K562 (cell line): Measurements from ENCODE around the gene S100A2. TPM values are rescaled to one million over a fixed set of nuclear protein-coding genes. Genes with fewer than 3 reads are reported as not detected.

Experiments
- ARHGAP35 ChIP-seq: fragments of 450-650 bp; IDR thresholded peaks from 2 replicates; pipeline ENCODE4 v1.6.1; 2018; ENCODE audit not compliant: partially characterized antibody
- GATAD2B ChIP-seq: fragments of 450-650 bp; IDR thresholded peaks from 2 replicates; pipeline ENCODE4 v1.6.1; 2017; ENCODE audit warnings: mild to moderate bottlenecking, borderline replicate concordance
- GTF2A2 ChIP-seq: IDR thresholded peaks from 2 replicates; pipeline ENCODE4 v1.6.1; 2016; ENCODE audit warnings: mild to moderate bottlenecking, missing genetic modification characterization, missing compliant biosample characterization
- HDAC1 ChIP-seq, 2 experiments: fragments of 450-650 bp; IDR thresholded peaks; 2 replicates each; pipeline ENCODE4 v1.6.1; 2016 to 2017; ENCODE audit warnings: inconsistent platforms in 1 of 2, mild to moderate bottlenecking in 1 of 2, moderate library complexity in 1 of 2
- MEF2D ChIP-seq: conservative IDR thresholded peaks from 2 replicates; pipeline ENCODE4 v1.6.1; 2016; ENCODE audit warnings: low read depth, missing genetic modification characterization, missing compliant biosample characterization
- NFRKB ChIP-seq: fragments of 450-650 bp; IDR thresholded peaks from 2 replicates; pipeline ENCODE4 v1.6.1; 2016; ENCODE audit warnings: low read depth
- PHF8 ChIP-seq: fragments of 200-600 bp; sonication (generic); IDR thresholded peaks from 2 replicates; pipeline ENCODE4 v1.6.1; 2012; ENCODE audit warnings: mixed run types, mild to moderate bottlenecking, inconsistent platforms, low read length, moderate library complexity, borderline replicate concordance
- RBM14 ChIP-seq: fragments of 200-400 bp; formaldehyde crosslinking; IDR thresholded peaks from 2 replicates; pipeline ENCODE4 v1.6.1; 2018; ENCODE audit warnings: low read depth, mild to moderate bottlenecking, low read length, moderate library complexity, borderline replicate concordance; ENCODE audit not compliant: insufficient read depth
- TAF1 ChIP-seq: IDR thresholded peaks from 2 replicates; pipeline ENCODE4 v1.6.1; 2011; ENCODE audit warnings: mild to moderate bottlenecking, low read length, moderate library complexity; ENCODE audit not compliant: insufficient read depth, control insufficient read depth, severe bottlenecking; ENCODE audit errors: extremely low read depth
- ZBTB8A ChIP-seq: fragments of 450-650 bp; IDR thresholded peaks from 2 replicates; pipeline ENCODE4 v1.6.1; 2018; ENCODE audit warnings: mild to moderate bottlenecking, moderate library complexity; ENCODE audit not compliant: partially characterized antibody
- ZNF384 ChIP-seq: IDR thresholded peaks from 2 replicates; pipeline ENCODE4 v1.6.1; 2012; ENCODE audit warnings: low read depth, low read length, improper control_type of control experiment
- ZNF449 ChIP-seq: fragments of 250-450 bp; sonication (Bioruptor Pico); IDR thresholded peaks from 2 replicates; pipeline ENCODE4 v1.8.0; 2022; ENCODE audit warnings: moderate library complexity, mild to moderate bottlenecking, inconsistent platforms
- polyA plus RNA-seq, 8 experiments: library from polyadenylated mRNA; depleted of rRNA in 4 of 8; stranded (reverse) in 5 of 8; unstranded in 3 of 8; fragments of >200 nt; fragmentation: Nextera tagmentation in 2 of 8; fragmentation: Illumina TruSeq in 1 of 8; extraction: Ambion mirVana in 2 of 8; extraction: Trizol in 1 of 8; gene quantifications; 2 replicates each; pipeline versions ENCODE4 v1.2.1 to v1.2.3, GENCODE V29; 2011 to 2014; ENCODE audit warnings: inconsistent platforms in 1 of 8, missing spikeins in 1 of 8
- total RNA-seq, 7 experiments: library from RNA; depleted of rRNA in 6 of 7; stranded (reverse); fragments of >200 nt in 6 of 7; fragmentation: Illumina TruSeq in 2 of 7; extraction: Trizol in 2 of 7; gene quantifications; 2 replicates each; pipeline versions ENCODE4 v1.2.1 to v1.2.3, GENCODE V29; 2011 to 2021; ENCODE audit warnings: low replicate concordance in 1 of 7
- TF ChIP-seq, protein P1 (sequence below): IDR thresholded peaks from 2 replicates; pipeline ENCODE4 v1.6.1; 2016; ENCODE audit warnings: missing genetic modification characterization, missing compliant biosample characterization
- TF ChIP-seq, protein P2 (sequence below): sonication (generic); formaldehyde crosslinking; IDR thresholded peaks from 2 replicates; pipeline ENCODE4 v1.8.1; 2023; ENCODE audit warnings: mild to moderate bottlenecking, missing genetic modification reagents
- TF ChIP-seq, protein P3 (sequence below): fragments of 450-650 bp; IDR thresholded peaks from 2 replicates; pipeline ENCODE4 v1.6.1; 2016; ENCODE audit warnings: borderline replicate concordance
- TF ChIP-seq, protein P4 (sequence below): IDR thresholded peaks from 2 replicates; pipeline ENCODE4 v1.6.1; 2014; ENCODE audit warnings: antibody characterized with exemption

Gene S100A2
- total and polyA plus RNA-seq, 9 of the 15 experiments (the other 6 are each of a cell fraction or from before 2014, with no cell fraction given), result 0.28 to 0.65 (median 0.44) TPM; not detected in 4

- TF ChIP-seq, protein P1, sequence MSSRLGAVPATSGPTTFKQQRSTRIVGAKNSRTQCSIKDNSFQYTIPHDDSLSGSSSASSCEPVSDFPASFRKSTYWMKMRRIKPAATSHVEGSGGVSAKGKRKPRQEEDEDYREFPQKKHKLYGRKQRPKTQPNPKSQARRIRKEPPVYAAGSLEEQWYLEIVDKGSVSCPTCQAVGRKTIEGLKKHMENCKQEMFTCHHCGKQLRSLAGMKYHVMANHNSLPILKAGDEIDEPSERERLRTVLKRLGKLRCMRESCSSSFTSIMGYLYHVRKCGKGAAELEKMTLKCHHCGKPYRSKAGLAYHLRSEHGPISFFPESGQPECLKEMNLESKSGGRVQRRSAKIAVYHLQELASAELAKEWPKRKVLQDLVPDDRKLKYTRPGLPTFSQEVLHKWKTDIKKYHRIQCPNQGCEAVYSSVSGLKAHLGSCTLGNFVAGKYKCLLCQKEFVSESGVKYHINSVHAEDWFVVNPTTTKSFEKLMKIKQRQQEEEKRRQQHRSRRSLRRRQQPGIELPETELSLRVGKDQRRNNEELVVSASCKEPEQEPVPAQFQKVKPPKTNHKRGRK (tag), result no peak
- TF ChIP-seq GTF2A2 (tag), result no peak
- TF ChIP-seq, protein P2, sequence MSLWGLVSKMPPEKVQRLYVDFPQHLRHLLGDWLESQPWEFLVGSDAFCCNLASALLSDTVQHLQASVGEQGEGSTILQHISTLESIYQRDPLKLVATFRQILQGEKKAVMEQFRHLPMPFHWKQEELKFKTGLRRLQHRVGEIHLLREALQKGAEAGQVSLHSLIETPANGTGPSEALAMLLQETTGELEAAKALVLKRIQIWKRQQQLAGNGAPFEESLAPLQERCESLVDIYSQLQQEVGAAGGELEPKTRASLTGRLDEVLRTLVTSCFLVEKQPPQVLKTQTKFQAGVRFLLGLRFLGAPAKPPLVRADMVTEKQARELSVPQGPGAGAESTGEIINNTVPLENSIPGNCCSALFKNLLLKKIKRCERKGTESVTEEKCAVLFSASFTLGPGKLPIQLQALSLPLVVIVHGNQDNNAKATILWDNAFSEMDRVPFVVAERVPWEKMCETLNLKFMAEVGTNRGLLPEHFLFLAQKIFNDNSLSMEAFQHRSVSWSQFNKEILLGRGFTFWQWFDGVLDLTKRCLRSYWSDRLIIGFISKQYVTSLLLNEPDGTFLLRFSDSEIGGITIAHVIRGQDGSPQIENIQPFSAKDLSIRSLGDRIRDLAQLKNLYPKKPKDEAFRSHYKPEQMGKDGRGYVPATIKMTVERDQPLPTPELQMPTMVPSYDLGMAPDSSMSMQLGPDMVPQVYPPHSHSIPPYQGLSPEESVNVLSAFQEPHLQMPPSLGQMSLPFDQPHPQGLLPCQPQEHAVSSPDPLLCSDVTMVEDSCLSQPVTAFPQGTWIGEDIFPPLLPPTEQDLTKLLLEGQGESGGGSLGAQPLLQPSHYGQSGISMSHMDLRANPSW (CRISPR knock-in tag), result no peak
- TF ChIP-seq ZBTB8A, result no peak
- TF ChIP-seq, protein P3, sequence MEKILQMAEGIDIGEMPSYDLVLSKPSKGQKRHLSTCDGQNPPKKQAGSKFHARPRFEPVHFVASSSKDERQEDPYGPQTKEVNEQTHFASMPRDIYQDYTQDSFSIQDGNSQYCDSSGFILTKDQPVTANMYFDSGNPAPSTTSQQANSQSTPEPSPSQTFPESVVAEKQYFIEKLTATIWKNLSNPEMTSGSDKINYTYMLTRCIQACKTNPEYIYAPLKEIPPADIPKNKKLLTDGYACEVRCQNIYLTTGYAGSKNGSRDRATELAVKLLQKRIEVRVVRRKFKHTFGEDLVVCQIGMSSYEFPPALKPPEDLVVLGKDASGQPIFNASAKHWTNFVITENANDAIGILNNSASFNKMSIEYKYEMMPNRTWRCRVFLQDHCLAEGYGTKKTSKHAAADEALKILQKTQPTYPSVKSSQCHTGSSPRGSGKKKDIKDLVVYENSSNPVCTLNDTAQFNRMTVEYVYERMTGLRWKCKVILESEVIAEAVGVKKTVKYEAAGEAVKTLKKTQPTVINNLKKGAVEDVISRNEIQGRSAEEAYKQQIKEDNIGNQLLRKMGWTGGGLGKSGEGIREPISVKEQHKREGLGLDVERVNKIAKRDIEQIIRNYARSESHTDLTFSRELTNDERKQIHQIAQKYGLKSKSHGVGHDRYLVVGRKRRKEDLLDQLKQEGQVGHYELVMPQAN, result no peak
- no peak for TF ChIP-seq ZNF384
- peak in 1 of 2 experiments; percentile 90; a peak in 2 of 4 replicates for TF ChIP-seq HDAC1 (IDR thresholded peaks at IDR 0.05)
- TF ChIP-seq ARHGAP35, result no peak
- TF ChIP-seq GATAD2B, result peak; percentile 65; the same call in 1 of the 2 replicates
- TF ChIP-seq PHF8, result peak; percentile 29; the same call in 1 of the 2 replicates
- TF ChIP-seq NFRKB, result peak; percentile 84
- TF ChIP-seq, protein P4, sequence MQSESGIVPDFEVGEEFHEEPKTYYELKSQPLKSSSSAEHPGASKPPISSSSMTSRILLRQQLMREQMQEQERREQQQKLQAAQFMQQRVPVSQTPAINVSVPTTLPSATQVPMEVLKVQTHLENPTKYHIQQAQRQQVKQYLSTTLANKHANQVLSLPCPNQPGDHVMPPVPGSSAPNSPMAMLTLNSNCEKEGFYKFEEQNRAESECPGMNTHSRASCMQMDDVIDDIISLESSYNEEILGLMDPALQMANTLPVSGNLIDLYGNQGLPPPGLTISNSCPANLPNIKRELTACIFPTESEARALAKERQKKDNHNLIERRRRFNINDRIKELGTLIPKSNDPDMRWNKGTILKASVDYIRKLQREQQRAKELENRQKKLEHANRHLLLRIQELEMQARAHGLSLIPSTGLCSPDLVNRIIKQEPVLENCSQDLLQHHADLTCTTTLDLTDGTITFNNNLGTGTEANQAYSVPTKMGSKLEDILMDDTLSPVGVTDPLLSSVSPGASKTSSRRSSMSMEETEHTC, result 0 out of 2 replicates have a peak, but pooled peaks have one; percentile 27
- TF ChIP-seq MEF2D (tag), result no peak; the same call in 1 of the 2 replicates
- TF ChIP-seq TAF1, result peak; percentile 59
- 0 out of 2 replicates have a peak, but pooled peaks have one; percentile 51 for TF ChIP-seq ZNF449 (CRISPR knock-in tag)
- no peak for TF ChIP-seq RBM14
These were observed 1.0 kb upstream of the S100A2 start (continued) for GRCh38 chr1:153566414-153567371.
